ENCODE data around the gene ZBTB7A. TPM values are rescaled to one million over a fixed set of nuclear protein-coding genes. Genes with fewer than 3 reads are reported as not detected.

ZBTB7A gene
- total RNA-seq, 1 donor from 2014 or later: 21.0 TPM

- H3K4me3 Mint-ChIP-seq: no peak overlapping the region
- DNase-seq (ENCODE audit: extremely low spot score, unreplicated experiment): no peak
- no peaks in the 10 kb centered on the region for H3K9me3 Mint-ChIP-seq
- no peaks in the 10 kb centered on the region for H3K27me3 Mint-ChIP-seq
- no peaks in the 10 kb centered on the region for H3K36me3 Mint-ChIP-seq
- H3K27ac Mint-ChIP-seq: no peak overlapping the region
- no peaks in the 10 kb centered on the region for H3K4me1 Mint-ChIP-seq (ENCODE audit: unreplicated experiment)
- no peak for TF ChIP-seq CTCF (conservative IDR thresholded peaks at IDR 0.05)
These were observed 71.1 kb downstream of the ZBTB7A start for GRCh38 chr19:3995607-3996006.

Other genes starting within 250 kb of the ZBTB7A start
- 1.00 and 4.7 TPM in 2 replicates for gene ZFR2, start 197.9 kb downstream of the ZBTB7A start, total RNA-seq (ENCODE audit: low replicate concordance)
- 1.5 and 3.3 TPM in 2 replicates for gene ATCAY, start 186.2 kb downstream of the ZBTB7A start, total RNA-seq (ENCODE audit: low replicate concordance)
- gene NMRK2, start 133.8 kb downstream of the ZBTB7A start, total RNA-seq (ENCODE audit: low replicate concordance): 0.65 TPM in 1 of 2 replicates, not detected in the other
- 83.5 and 93.0 TPM in 2 replicates for gene DAPK3, start 95.8 kb downstream of the ZBTB7A start, total RNA-seq (ENCODE audit: low replicate concordance)
- gene EEF2, start 81.4 kb downstream of the ZBTB7A start, total RNA-seq (ENCODE audit: low replicate concordance): 2,827 and 2,929 TPM in 2 replicates
- 39.8 and 42.3 TPM in 2 replicates for gene PIAS4, start 59.2 kb downstream of the ZBTB7A start, total RNA-seq (ENCODE audit: low replicate concordance)
- gene MAP2K2, start 57.2 kb upstream of the ZBTB7A start, total RNA-seq (ENCODE audit: low replicate concordance): 144 TPM in 2 replicates
- 3.7 and 13.3 TPM in 2 replicates for gene CREB3L3, start 86.7 kb upstream of the ZBTB7A start, total RNA-seq (ENCODE audit: low replicate concordance)
- gene SIRT6, start 115.7 kb upstream of the ZBTB7A start, total RNA-seq (ENCODE audit: low replicate concordance): 26.7 and 29.2 TPM in 2 replicates
- gene ANKRD24, start 115.8 kb upstream of the ZBTB7A start, total RNA-seq (ENCODE audit: low replicate concordance): 0.48 and 1.1 TPM in 2 replicates
- gene EBI3, start 162.6 kb upstream of the ZBTB7A start, total RNA-seq (ENCODE audit: low replicate concordance): 0.31 and 0.43 TPM in 2 replicates
- 14.3 and 18.5 TPM in 2 replicates for gene YJU2, start 180.2 kb upstream of the ZBTB7A start, total RNA-seq (ENCODE audit: low replicate concordance)
- 4.9 and 6.1 TPM in 2 replicates for gene SHD, start 212.4 kb upstream of the ZBTB7A start, total RNA-seq (ENCODE audit: low replicate concordance)
- gene TMIGD2, start 235.5 kb upstream of the ZBTB7A start, total RNA-seq (ENCODE audit: low replicate concordance): not detected in 2 replicates
- gene FSD1, start 237.7 kb upstream of the ZBTB7A start, total RNA-seq (ENCODE audit: low replicate concordance): 4.8 and 26.3 TPM in 2 replicates

All from type B pancreatic cell (in vitro differentiated cells).